K562 (cell line): ENCODE data around the gene VGLL1. TPM values are rescaled to one million over a fixed set of nuclear protein-coding genes. Genes with fewer than 3 reads are reported as not detected.

Experiments
- ARID3A ChIP-seq: IDR thresholded peaks from 2 replicates; pipeline ENCODE4 v1.6.1; 2012; ENCODE audit warnings: low read depth, low read length, improper control_type of control experiment, borderline replicate concordance
- CGGBP1 ChIP-seq: fragments of 250-450 bp; sonication (Bioruptor Pico); IDR thresholded peaks from 2 replicates; pipeline ENCODE4 v1.9.0; 2021; ENCODE audit warnings: mild to moderate bottlenecking
- CREB3L1 ChIP-seq: fragments of 450-650 bp; IDR thresholded peaks from 2 replicates; pipeline ENCODE4 v1.6.1; 2014; ENCODE audit warnings: low read depth, mild to moderate bottlenecking, moderate library complexity, borderline replicate concordance
- CREM ChIP-seq: IDR thresholded peaks from 2 replicates; pipeline ENCODE4 v1.6.1; 2014; ENCODE audit warnings: antibody characterized with exemption, low read depth
- CSDE1 ChIP-seq, 2 experiments: fragments of 450-650 bp; IDR thresholded peaks; 2 replicates each; pipeline ENCODE4 v1.6.1; 2016; ENCODE audit warnings: mild to moderate bottlenecking in 1 of 2
- CTBP1 ChIP-seq: fragments of 450-650 bp; IDR thresholded peaks from 2 replicates; pipeline ENCODE4 v1.6.1; 2016; ENCODE audit warnings: borderline replicate concordance
- CXXC5 ChIP-seq: fragments of 250-450 bp; sonication (Bioruptor Pico); IDR thresholded peaks from 2 replicates; pipeline ENCODE4 v1.8.0; 2022; ENCODE audit warnings: inconsistent platforms, mild to moderate bottlenecking, moderate library complexity
- FOXM1 ChIP-seq, 2 experiments: fragments of 450-650 bp in 1 of 2; sonication (generic) in 1 of 2; formaldehyde crosslinking in 1 of 2; IDR thresholded peaks; 2 replicates each; pipeline versions ENCODE4 v1.6.1 to v1.9.0; 2017 to 2022; ENCODE audit warnings: low read depth in 2 of 2, mild to moderate bottlenecking in 2 of 2, missing genetic modification reagents in 1 of 2, moderate library complexity in 1 of 2
- JUN ChIP-seq, 2 experiments: sonication (generic) in 1 of 2; formaldehyde crosslinking in 1 of 2; IDR thresholded peaks; 2 replicates each; pipeline versions ENCODE4 v1.6.1 to v1.8.0; 2012 to 2022; ENCODE audit warnings: borderline replicate concordance in 2 of 2, mild to moderate bottlenecking in 2 of 2, improper control_type of control experiment in 1 of 2, low read depth in 1 of 2, low read length in 1 of 2, missing genetic modification reagents in 1 of 2
- MYC ChIP-seq, 2 experiments: fragments of 250-450 bp in 1 of 2; sonication (Bioruptor Pico) in 1 of 2; IDR thresholded peaks; 2 replicates each; pipeline versions ENCODE4 v1.5.1 to v1.6.1; 2012 to 2021; ENCODE audit warnings: low read depth in 2 of 2, borderline replicate concordance in 1 of 2, improper control_type of control experiment in 1 of 2, low read length in 1 of 2, mild to moderate bottlenecking in 1 of 2, moderate library complexity in 1 of 2
- NCOA6 ChIP-seq: fragments of 450-650 bp; IDR thresholded peaks from 2 replicates; pipeline ENCODE4 v1.6.1; 2017; ENCODE audit warnings: mild to moderate bottlenecking
- NFRKB ChIP-seq: fragments of 450-650 bp; IDR thresholded peaks from 2 replicates; pipeline ENCODE4 v1.6.1; 2016; ENCODE audit warnings: low read depth
- PRDM10 ChIP-seq: fragments of 450-650 bp; IDR thresholded peaks from 2 replicates; pipeline ENCODE4 v1.6.1; 2018; ENCODE audit not compliant: partially characterized antibody
- RAD51 ChIP-seq: fragments of 450-650 bp; IDR thresholded peaks from 2 replicates; pipeline ENCODE4 v1.7.1; 2016; ENCODE audit warnings: low read depth, mild to moderate bottlenecking, borderline replicate concordance
- RBBP5 ChIP-seq: fragments of 200-600 bp; sonication (generic); IDR thresholded peaks from 2 replicates; pipeline ENCODE4 v1.6.1; 2012; ENCODE audit warnings: borderline replicate concordance, mild to moderate bottlenecking, low read length, control low read depth, inconsistent platforms; ENCODE audit not compliant: insufficient read depth, poor library complexity, severe bottlenecking
- RFX7 ChIP-seq: fragments of 250-450 bp; sonication (Bioruptor Pico); IDR thresholded peaks from 2 replicates; pipeline ENCODE4 v1.5.1; 2021; ENCODE audit warnings: mild to moderate bottlenecking
- TAF7 ChIP-seq: fragments of 450-650 bp; IDR thresholded peaks from 2 replicates; pipeline ENCODE4 v1.6.1; 2016; ENCODE audit warnings: missing genetic modification characterization, missing compliant biosample characterization
- ZKSCAN8 ChIP-seq: fragments of 200-800 bp; sonication (Bioruptor generic); IDR thresholded peaks from 2 replicates; pipeline ENCODE4 v1.6.1; 2016; ENCODE audit warnings: missing genetic modification characterization, missing compliant biosample characterization
- ZNF232 ChIP-seq: sonication (generic); formaldehyde crosslinking; IDR thresholded peaks from 2 replicates; pipeline ENCODE4 v1.8.0; 2022; ENCODE audit warnings: mild to moderate bottlenecking, missing genetic modification reagents
- polyA plus RNA-seq, 8 experiments: library from polyadenylated mRNA; depleted of rRNA in 4 of 8; stranded (reverse) in 5 of 8; unstranded in 3 of 8; fragments of >200 nt; fragmentation: Nextera tagmentation in 2 of 8; fragmentation: Illumina TruSeq in 1 of 8; extraction: Ambion mirVana in 2 of 8; extraction: Trizol in 1 of 8; gene quantifications; 2 replicates each; pipeline versions ENCODE4 v1.2.1 to v1.2.3, GENCODE V29; 2011 to 2014; ENCODE audit warnings: inconsistent platforms in 1 of 8, missing spikeins in 1 of 8
- total RNA-seq, 7 experiments: library from RNA; depleted of rRNA in 6 of 7; stranded (reverse); fragments of >200 nt in 6 of 7; fragmentation: Illumina TruSeq in 2 of 7; extraction: Trizol in 2 of 7; gene quantifications; 2 replicates each; pipeline versions ENCODE4 v1.2.1 to v1.2.3, GENCODE V29; 2011 to 2021; ENCODE audit warnings: low replicate concordance in 1 of 7

The VGLL1 gene
- total and polyA plus RNA-seq, 9 of the 15 experiments (the other 6 are each of a cell fraction or from before 2014, with no cell fraction given) = not detected

GRCh38 chrX:136496764-136497555, 35.1 kb upstream of the VGLL1 start (continued):
- TF ChIP-seq CGGBP1 (CRISPR knock-in tag) (no peak), TAF7 (tag) (peak; percentile 50), CTBP1 (peak; percentile 46; the same call in 1 of the 2 replicates), FOXM1 (IDR thresholded peaks at IDR 0.05; ENCODE audit: low read depth) (no peak), FOXM1 (CRISPR knock-in tag; IDR thresholded peaks at IDR 0.05; ENCODE audit: low read depth) (peak; percentile 7; the same call in 1 of the 2 replicates), RBBP5 (peak; percentile 74), ZNF232 (CRISPR knock-in tag) (no peak), CXXC5 (CRISPR knock-in tag) (peak; percentile 83), RAD51 (no peak), ARID3A (no peak), PRDM10 (peak; percentile 26), NFRKB (0 out of 2 replicates have a peak, but pooled peaks have one; percentile 27), CREB3L1 (peak; percentile 85; the same call in 1 of the 2 replicates), NCOA6 (0 out of 2 replicates have a peak, but pooled peaks have one; percentile 31), JUN (IDR thresholded peaks at IDR 0.05; ENCODE audit: borderline replicate concordance, low read depth, low read length) (no peak), JUN (CRISPR knock-in tag; IDR thresholded peaks at IDR 0.05; ENCODE audit: borderline replicate concordance) (no peak), RFX7 (CRISPR knock-in tag) (no peak), CREM (peak; percentile 95), CSDE1 (IDR thresholded peaks at IDR 0.05) (no peak), ZKSCAN8 (CRISPR knock-in tag) (no peak), MYC (IDR thresholded peaks at IDR 0.05; ENCODE audit: low read depth, low read length) (peak; percentile 95), MYC (CRISPR knock-in tag; IDR thresholded peaks at IDR 0.05; ENCODE audit: borderline replicate concordance, low read depth) (no peak)
